Testis (tissue), 3 donors: ENCODE measurements around the gene APPBP2. TPM values are rescaled to one million over a fixed set of nuclear protein-coding genes. Genes with fewer than 3 reads are reported as not detected.

Experiments used
- DNase-seq: peaks from one replicate; pipeline ENCODE4 v3.0.0-alpha.2; 2019
- H3K27ac ChIP-seq, 2 donors: fragments of 200-600 bp; sonication (generic); one replicate each; pipeline ENCODE4 v1.5.1; 2019
- H3K27me3 ChIP-seq: fragments of 200-600 bp; sonication (generic); one replicate; pipeline ENCODE4 v1.5.1; 2019
- H3K36me3 ChIP-seq: fragments of 200-600 bp; sonication (generic); one replicate; pipeline ENCODE4 v1.5.1; 2017; ENCODE audit warnings: low read depth; ENCODE audit errors: missing control alignments
- H3K4me1 ChIP-seq: fragments of 200-600 bp; sonication (generic); one replicate; pipeline ENCODE4 v1.5.1; 2019
- H3K4me3 ChIP-seq, 2 donors: fragments of 200-600 bp; sonication (generic); one replicate each; pipeline ENCODE4 v1.5.1; 2017 to 2019
- H3K9me3 ChIP-seq: fragments of 200-600 bp; sonication (generic); one replicate; pipeline ENCODE4 v1.5.1; 2017
- CTCF ChIP-seq, 3 experiments: fragments of 450-650 bp in 2 of 3; fragments of 200-600 bp in 1 of 3; sonication (generic) in 1 of 3; IDR thresholded peaks; one replicate each; pipeline ENCODE4 v1.5.1; 2016 to 2019; ENCODE audit warnings: antibody characterized with exemption in 3 of 3, mild to moderate bottlenecking in 2 of 3, moderate library complexity in 1 of 3
- POLR2A ChIP-seq: fragments of 450-650 bp; IDR thresholded peaks from one replicate; pipeline ENCODE4 v1.6.1; 2017; ENCODE audit warnings: antibody characterized with exemption, mild to moderate bottlenecking, moderate library complexity
- WGBS, 2 donors: methylation state at CpG; one replicate each; pipeline ENCODE4 v1.1.5; 2018; 5-methylcytosine and 5-hydroxymethylcytosine counted together
- intact Hi-C: fragments of 100-400 bp; cut with DNase I; formaldehyde crosslinking; loops from one replicate; pipeline ENCODE4 v1.15.1; 2023; ENCODE audit warnings: low total_unique reads
- polyA plus RNA-seq: library from polyadenylated mRNA; stranded (reverse); fragments of 350-450 nt; fragmentation: Illumina TruSeq; extraction: RNeasy Lipid Tissue Mini Kit (QIAGEN cat#74804); gene quantifications from one replicate; pipeline ENCODE4 v1.2.3, GENCODE V29; 2014; ENCODE audit warnings: low read depth, low replicate concordance; ENCODE audit not compliant: insufficient read depth
- total RNA-seq, 2 donors: library from RNA; depleted of rRNA; stranded (reverse); fragments of >200 nt; gene quantifications; one replicate each; pipeline ENCODE4 v1.2.3, GENCODE V29; 2016

APPBP2 gene
- total and polyA plus RNA-seq, 3 donors from 2014 or later, result 58.2 to 98.4 (median 58.9) TPM

GRCh38 chr17:60562421-60562820 is 36.4 kb upstream of the APPBP2 start:
- intact Hi-C loops, result no loop called here

GRCh38 chr17:60560860-60561257 is 34.8 kb upstream of the APPBP2 start:
- intact Hi-C loops, result no loop called here
- Histone ChIP-seq H3K27me3 (no peaks in the 10 kb centered on the region), H3K27ac (no peak overlapping the region), H3K36me3 (no peaks in the 10 kb centered on the region), H3K4me3 (no peak overlapping the region), H3K9me3 (no peaks in the 10 kb centered on the region), H3K4me1 (no peaks in the 10 kb centered on the region)
- TF ChIP-seq CTCF (IDR thresholded peaks at IDR 0.05), result no peak
- no peak for TF ChIP-seq POLR2A
- WGBS, 2 donors, result 60 to 63% methylated on average over 11 of the region's 11 CpGs
- DNase-seq, result no peak

More at GRCh38 chr17:60562421-60562820, 36.4 kb upstream of the APPBP2 start:
- no peak for TF ChIP-seq CTCF (IDR thresholded peaks at IDR 0.05)
- no peaks in the 10 kb centered on the region for H3K9me3 ChIP-seq
- no peaks in the 10 kb centered on the region for H3K36me3 ChIP-seq
- no peaks in the 10 kb centered on the region for H3K4me1 ChIP-seq
- WGBS, 2 donors, result 75 to 81% methylated on average over 3 of the region's 3 CpGs
- no peak overlapping the region for H3K27ac ChIP-seq
- no peak for DNase-seq
- H3K4me3 ChIP-seq, result no peak overlapping the region
- H3K27me3 ChIP-seq, result no peaks in the 10 kb centered on the region

- TF ChIP-seq POLR2A, result no peak
- no peak for TF ChIP-seq CTCF (IDR thresholded peaks at IDR 0.05)
- intact Hi-C loops, result no loop called here
- Histone ChIP-seq H3K4me3 (no peak overlapping the region), H3K27me3 (no peaks in the 10 kb centered on the region), H3K9me3 (no peaks in the 10 kb centered on the region), H3K36me3 (no peaks in the 10 kb centered on the region), H3K4me1 (no peaks in the 10 kb centered on the region), H3K27ac (no peak overlapping the region)
- WGBS, 2 donors, result 64 to 69% methylated on average over 25 to 26 of the region's 26 CpGs
- no peak for DNase-seq
These were observed 34.2 kb upstream of the APPBP2 start for GRCh38 chr17:60559995-60560859.

- H3K27me3 ChIP-seq, result no peaks in the 10 kb centered on the region
- no peak for DNase-seq
- no peak overlapping the region for H3K4me3 ChIP-seq
- no peaks in the 10 kb centered on the region for H3K4me1 ChIP-seq
- TF ChIP-seq CTCF (IDR thresholded peaks at IDR 0.05) (no peak), POLR2A (no peak)
- no peaks in the 10 kb centered on the region for H3K9me3 ChIP-seq
- 64 to 68% methylated on average over 8 of the region's 8 CpGs for WGBS, 2 donors
- H3K27ac ChIP-seq, result no peak overlapping the region
- intact Hi-C loops, result no loop called here
- no peaks in the 10 kb centered on the region for H3K36me3 ChIP-seq
These were observed 33.6 kb upstream of the APPBP2 start for GRCh38 chr17:60559659-60559994.

GRCh38 chr17:60557805-60558204 is 31.8 kb upstream of the APPBP2 start:
- TF ChIP-seq POLR2A (no peak), CTCF (IDR thresholded peaks at IDR 0.05) (no peak)
- WGBS, 2 donors, result 72 to 88% methylated on average over 2 of the region's 2 CpGs
- H3K4me1 ChIP-seq, result no peaks in the 10 kb centered on the region
- no peaks in the 10 kb centered on the region for H3K27me3 ChIP-seq
- H3K9me3 ChIP-seq, result no peaks in the 10 kb centered on the region
- no peak overlapping the region for H3K4me3 ChIP-seq
- no peak overlapping the region for H3K27ac ChIP-seq
- DNase-seq, result no peak
- intact Hi-C loops, result no loop called here
- no peaks in the 10 kb centered on the region for H3K36me3 ChIP-seq
